K562 (cell line): Measurements from ENCODE around the gene LCP2. TPM values are rescaled to one million over a fixed set of nuclear protein-coding genes. Genes with fewer than 3 reads are reported as not detected.

Experiments used
- ASH1L ChIP-seq: fragments of 450-650 bp; IDR thresholded peaks from 2 replicates; pipeline ENCODE4 v1.6.1; 2018; ENCODE audit warnings: borderline replicate concordance, mild to moderate bottlenecking, low read depth; ENCODE audit not compliant: partially characterized antibody
- CTCFL ChIP-seq: IDR thresholded peaks from 2 replicates; pipeline ENCODE4 v1.6.1; 2011; ENCODE audit warnings: borderline replicate concordance, low read depth, mild to moderate bottlenecking, moderate library complexity, low read length; ENCODE audit not compliant: insufficient read depth, poor library complexity, severe bottlenecking
- DEAF1 ChIP-seq: fragments of 450-650 bp; formaldehyde crosslinking; IDR thresholded peaks from 2 replicates; pipeline ENCODE4 v1.4.0; 2020; ENCODE audit warnings: mild to moderate bottlenecking, moderate library complexity
- GATAD2B ChIP-seq: fragments of 450-650 bp; IDR thresholded peaks from 2 replicates; pipeline ENCODE4 v1.6.1; 2017; ENCODE audit warnings: mild to moderate bottlenecking, borderline replicate concordance
- HCFC1 ChIP-seq: IDR thresholded peaks from 2 replicates; pipeline ENCODE4 v1.6.1; 2012; ENCODE audit warnings: low read depth, low read length, improper control_type of control experiment
- IRF2 ChIP-seq: sonication (generic); formaldehyde crosslinking; IDR thresholded peaks from 2 replicates; pipeline ENCODE4 v1.8.1; 2022; ENCODE audit warnings: mild to moderate bottlenecking, missing genetic modification reagents
- NFIC ChIP-seq: fragments of 450-650 bp; IDR thresholded peaks from 2 replicates; pipeline ENCODE4 v1.6.1; 2017; ENCODE audit warnings: mild to moderate bottlenecking, inconsistent platforms
- PTRF ChIP-seq: fragments of 450-650 bp; IDR thresholded peaks from 2 replicates; pipeline ENCODE4 v1.6.1; 2016; ENCODE audit warnings: mild to moderate bottlenecking, missing genetic modification characterization, missing compliant biosample characterization
- RFX5 ChIP-seq: IDR thresholded peaks from 2 replicates; pipeline ENCODE4 v1.6.1; 2011; ENCODE audit warnings: low read depth, mild to moderate bottlenecking, improper control_type of control experiment, low read length
- SIX5 ChIP-seq, 2 experiments: IDR thresholded peaks; 2 replicates each; pipeline ENCODE4 v1.6.1; 2011; ENCODE audit warnings: low read length in 2 of 2, borderline replicate concordance in 1 of 2, low read depth in 1 of 2, mild to moderate bottlenecking in 1 of 2, moderate library complexity in 1 of 2; ENCODE audit not compliant: insufficient read depth in 1 of 2
- TAL1 ChIP-seq: fragments of 450-650 bp; IDR thresholded peaks from 2 replicates; pipeline ENCODE4 v1.6.1; 2016; ENCODE audit warnings: mild to moderate bottlenecking
- ZNF212 ChIP-seq: fragments of 450-650 bp; formaldehyde crosslinking; IDR thresholded peaks from 2 replicates; pipeline ENCODE4 v1.4.0; 2020; ENCODE audit warnings: mild to moderate bottlenecking
- polyA plus RNA-seq, 8 experiments: library from polyadenylated mRNA; depleted of rRNA in 4 of 8; stranded (reverse) in 5 of 8; unstranded in 3 of 8; fragments of >200 nt; fragmentation: Nextera tagmentation in 2 of 8; fragmentation: Illumina TruSeq in 1 of 8; extraction: Ambion mirVana in 2 of 8; extraction: Trizol in 1 of 8; gene quantifications; 2 replicates each; pipeline versions ENCODE4 v1.2.1 to v1.2.3, GENCODE V29; 2011 to 2014; ENCODE audit warnings: inconsistent platforms in 1 of 8, missing spikeins in 1 of 8
- total RNA-seq, 7 experiments: library from RNA; depleted of rRNA in 6 of 7; stranded (reverse); fragments of >200 nt in 6 of 7; fragmentation: Illumina TruSeq in 2 of 7; extraction: Trizol in 2 of 7; gene quantifications; 2 replicates each; pipeline versions ENCODE4 v1.2.1 to v1.2.3, GENCODE V29; 2011 to 2021; ENCODE audit warnings: low replicate concordance in 1 of 7
- TF ChIP-seq, protein P1 (sequence below): sonication (generic); formaldehyde crosslinking; IDR thresholded peaks from 2 replicates; pipeline ENCODE4 v1.8.1; 2023; ENCODE audit warnings: mild to moderate bottlenecking, missing genetic modification reagents

The LCP2 gene
- total and polyA plus RNA-seq, 9 of the 15 experiments (the other 6 are each of a cell fraction or from before 2014, with no cell fraction given), result 4.0 to 31.3 (median 14.6) TPM

DNA sequence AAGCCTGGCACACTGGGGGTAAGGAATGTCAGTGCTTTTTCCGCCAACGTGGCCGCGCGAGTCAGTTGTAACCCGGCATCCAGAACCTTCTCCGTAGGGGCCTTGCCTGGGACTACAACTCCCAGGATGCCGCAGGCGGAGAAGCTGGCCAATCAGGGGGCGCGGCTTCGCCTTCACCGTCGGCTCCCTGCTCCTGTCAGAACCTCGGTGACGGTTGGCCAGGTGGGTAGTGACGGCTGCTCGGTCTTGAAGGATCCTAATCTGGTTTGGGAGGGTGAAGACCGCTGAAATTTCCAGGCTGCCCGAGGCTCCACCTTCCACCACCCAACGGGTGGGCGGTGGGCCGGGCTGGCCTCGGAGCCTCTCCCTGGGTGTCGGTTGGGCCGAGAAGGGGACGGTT is 64.8 kb downstream of the LCP2 start, which contains the start of gene C5orf58 (continued):
- TF ChIP-seq DEAF1 (no peak), PTRF (no peak), IRF2 (CRISPR knock-in tag) (no peak), RFX5 (no peak), SIX5 (IDR thresholded peaks at IDR 0.05; ENCODE audit: borderline replicate concordance in 1 of 2, insufficient read depth in 1 of 2, low read depth in 1 of 2, low read length in 2 of 2) (peak; percentile 40 to 46; a peak in 2 of 4 replicates), GATAD2B (no peak), ASH1L (no peak), TAL1 (no peak), HCFC1 (peak; percentile 77), NFIC (no peak), ZNF212 (CRISPR knock-in tag) (no peak), CTCFL (no peak)
- TF ChIP-seq, protein P1, sequence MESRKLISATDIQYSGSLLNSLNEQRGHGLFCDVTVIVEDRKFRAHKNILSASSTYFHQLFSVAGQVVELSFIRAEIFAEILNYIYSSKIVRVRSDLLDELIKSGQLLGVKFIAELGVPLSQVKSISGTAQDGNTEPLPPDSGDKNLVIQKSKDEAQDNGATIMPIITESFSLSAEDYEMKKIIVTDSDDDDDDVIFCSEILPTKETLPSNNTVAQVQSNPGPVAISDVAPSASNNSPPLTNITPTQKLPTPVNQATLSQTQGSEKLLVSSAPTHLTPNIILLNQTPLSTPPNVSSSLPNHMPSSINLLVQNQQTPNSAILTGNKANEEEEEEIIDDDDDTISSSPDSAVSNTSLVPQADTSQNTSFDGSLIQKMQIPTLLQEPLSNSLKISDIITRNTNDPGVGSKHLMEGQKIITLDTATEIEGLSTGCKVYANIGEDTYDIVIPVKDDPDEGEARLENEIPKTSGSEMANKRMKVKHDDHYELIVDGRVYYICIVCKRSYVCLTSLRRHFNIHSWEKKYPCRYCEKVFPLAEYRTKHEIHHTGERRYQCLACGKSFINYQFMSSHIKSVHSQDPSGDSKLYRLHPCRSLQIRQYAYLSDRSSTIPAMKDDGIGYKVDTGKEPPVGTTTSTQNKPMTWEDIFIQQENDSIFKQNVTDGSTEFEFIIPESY (CRISPR knock-in tag), result peak; percentile 36; the same call in 1 of the 2 replicates
